Epithelial cell of proximal tubule (primary cell): Measurements from ENCODE around the gene CERS1. TPM values are rescaled to one million over a fixed set of nuclear protein-coding genes. Genes with fewer than 3 reads are reported as not detected.

Source experiments
- DNase-seq: peaks from one replicate; pipeline ENCODE4 v3.0.0-alpha.2; 2011; ENCODE audit warnings: low read depth
- H3K4me3 ChIP-seq: 2 replicates; pipeline ENCODE4 v1.5.1; 2011; ENCODE audit warnings: low read depth, mild to moderate bottlenecking, low read length
- total RNA-seq: library from RNA; depleted of rRNA; stranded (reverse); fragments of >200 nt; gene quantifications from 2 replicates; pipeline ENCODE4 v1.2.3, GENCODE V29; 2015
- TF ChIP-seq, protein P1 (sequence below): conservative IDR thresholded peaks from 2 replicates; pipeline ENCODE4 v1.5.1; 2012; ENCODE audit warnings: low read depth, mild to moderate bottlenecking, low read length

The CERS1 gene
- total RNA-seq, 1 donor from 2014 or later: 2.0 TPM

DNA sequence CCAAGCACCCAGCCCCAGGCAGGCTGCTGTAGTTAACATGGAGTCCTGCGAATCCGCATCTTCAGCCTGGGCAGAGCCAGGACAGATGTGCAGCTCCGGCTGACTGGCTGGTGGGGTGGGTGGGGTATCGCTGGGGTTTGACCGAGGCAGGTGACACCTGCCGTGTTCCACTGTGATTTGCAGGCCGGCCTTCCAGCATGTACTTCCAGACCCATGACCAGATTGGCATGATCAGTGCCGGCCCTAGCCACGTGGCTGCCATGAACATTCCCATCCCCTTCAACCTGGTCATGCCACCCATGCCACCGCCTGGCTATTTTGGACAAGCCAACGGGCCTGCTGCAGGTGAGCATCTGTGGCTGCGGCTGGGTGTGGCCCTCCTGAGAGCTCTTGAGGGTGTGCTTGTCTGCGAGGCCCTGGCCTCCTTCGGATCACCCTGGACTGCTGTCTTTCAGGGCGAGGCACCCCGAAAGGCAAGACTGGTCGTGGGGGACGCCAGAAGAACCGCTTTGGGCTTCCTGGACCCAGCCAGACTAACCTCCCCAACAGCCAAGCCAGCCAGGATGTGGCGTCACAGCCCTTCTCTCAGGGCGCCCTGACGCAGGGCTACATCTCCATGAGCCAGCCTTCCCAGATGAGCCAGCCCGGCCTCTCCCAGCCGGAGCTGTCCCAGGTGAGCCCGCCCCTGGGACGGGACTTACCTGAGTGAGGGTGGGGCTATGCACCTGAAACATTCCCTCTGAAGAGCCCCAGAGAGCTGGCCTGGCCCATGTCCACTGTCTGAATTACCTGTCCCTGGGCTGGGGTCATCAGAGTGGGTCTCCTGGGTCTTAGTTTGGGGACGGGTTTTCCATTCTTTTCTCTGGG lies 30.6 kb downstream of the CERS1 start:
- no peak overlapping the region for H3K4me3 ChIP-seq
- DNase-seq: no peak
- TF ChIP-seq, protein P1, sequence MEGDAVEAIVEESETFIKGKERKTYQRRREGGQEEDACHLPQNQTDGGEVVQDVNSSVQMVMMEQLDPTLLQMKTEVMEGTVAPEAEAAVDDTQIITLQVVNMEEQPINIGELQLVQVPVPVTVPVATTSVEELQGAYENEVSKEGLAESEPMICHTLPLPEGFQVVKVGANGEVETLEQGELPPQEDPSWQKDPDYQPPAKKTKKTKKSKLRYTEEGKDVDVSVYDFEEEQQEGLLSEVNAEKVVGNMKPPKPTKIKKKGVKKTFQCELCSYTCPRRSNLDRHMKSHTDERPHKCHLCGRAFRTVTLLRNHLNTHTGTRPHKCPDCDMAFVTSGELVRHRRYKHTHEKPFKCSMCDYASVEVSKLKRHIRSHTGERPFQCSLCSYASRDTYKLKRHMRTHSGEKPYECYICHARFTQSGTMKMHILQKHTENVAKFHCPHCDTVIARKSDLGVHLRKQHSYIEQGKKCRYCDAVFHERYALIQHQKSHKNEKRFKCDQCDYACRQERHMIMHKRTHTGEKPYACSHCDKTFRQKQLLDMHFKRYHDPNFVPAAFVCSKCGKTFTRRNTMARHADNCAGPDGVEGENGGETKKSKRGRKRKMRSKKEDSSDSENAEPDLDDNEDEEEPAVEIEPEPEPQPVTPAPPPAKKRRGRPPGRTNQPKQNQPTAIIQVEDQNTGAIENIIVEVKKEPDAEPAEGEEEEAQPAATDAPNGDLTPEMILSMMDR: no peak

DNA sequence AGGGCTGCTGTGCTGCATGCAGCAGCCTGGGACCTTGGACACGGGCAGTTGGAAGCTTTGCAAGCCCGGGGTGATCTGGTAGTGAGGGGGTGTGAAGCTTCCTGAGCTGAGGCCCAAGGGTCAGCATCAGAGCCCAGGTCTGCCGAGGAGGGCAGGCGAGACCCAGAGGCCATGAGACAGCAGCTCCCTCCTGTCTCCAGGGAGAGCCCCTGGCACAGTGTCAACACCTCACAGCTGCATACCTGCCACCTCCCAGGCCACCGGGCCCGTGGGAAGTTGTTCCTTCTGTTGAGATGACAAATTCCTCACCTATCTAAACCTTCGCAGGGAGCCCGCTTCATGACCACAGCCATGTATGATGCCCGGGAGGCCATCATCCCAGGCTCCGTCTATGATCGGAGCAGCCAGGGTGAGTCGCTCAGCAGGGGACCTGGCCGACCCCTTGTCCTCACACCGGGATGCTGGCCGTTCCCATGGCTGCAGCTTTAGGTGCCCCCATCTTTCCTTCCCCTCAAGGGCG lies 32.1 kb downstream of the CERS1 start:
- H3K4me3 ChIP-seq: no peak overlapping the region
- TF ChIP-seq, protein P1: no peak
- no peak for DNase-seq

DNA sequence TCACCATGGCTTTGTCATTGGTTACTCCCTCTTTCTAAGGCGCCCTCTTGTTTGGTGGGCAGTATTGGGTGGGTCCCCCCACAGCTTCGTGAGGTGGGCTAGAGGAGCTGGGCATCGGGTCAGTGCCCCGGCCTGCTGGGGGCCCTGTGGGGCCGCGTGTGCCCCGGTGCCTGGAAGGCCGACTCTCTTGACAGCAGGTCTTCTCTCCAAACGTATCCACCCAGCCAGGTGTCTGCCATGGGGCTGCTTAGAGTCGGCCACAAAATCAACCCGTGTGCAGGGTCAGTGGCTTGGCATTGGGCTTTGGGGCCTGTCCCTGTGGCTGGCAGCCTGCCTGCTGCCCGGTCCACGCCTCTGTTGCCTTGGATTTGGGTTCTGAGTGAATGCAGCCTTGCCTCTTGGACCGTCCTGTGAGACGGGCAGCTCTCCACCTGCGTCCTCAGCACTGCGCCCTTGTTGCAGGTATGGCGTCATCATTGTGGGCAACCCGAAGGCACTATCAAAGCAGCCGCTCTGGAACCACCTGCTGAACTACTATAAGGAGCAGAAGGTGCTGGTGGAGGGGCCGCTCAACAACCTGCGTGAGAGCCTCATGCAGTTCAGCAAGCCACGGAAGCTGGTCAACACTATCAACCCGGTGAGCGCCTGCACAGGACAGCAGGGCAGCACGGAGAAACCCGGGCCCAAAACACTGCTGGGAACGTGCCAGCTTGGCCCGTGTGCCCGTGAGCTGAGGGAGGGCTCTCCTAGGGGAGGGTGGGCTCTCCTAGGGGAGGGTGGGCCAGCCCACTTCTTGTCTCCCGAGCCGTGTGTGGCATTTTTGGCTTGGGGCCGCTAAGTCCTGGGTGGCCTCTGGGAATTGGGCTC lies 32.7 kb downstream of the CERS1 start:
- TF ChIP-seq, protein P1: no peak
- DNase-seq: no peak
- H3K4me3 ChIP-seq: no peak overlapping the region

DNA sequence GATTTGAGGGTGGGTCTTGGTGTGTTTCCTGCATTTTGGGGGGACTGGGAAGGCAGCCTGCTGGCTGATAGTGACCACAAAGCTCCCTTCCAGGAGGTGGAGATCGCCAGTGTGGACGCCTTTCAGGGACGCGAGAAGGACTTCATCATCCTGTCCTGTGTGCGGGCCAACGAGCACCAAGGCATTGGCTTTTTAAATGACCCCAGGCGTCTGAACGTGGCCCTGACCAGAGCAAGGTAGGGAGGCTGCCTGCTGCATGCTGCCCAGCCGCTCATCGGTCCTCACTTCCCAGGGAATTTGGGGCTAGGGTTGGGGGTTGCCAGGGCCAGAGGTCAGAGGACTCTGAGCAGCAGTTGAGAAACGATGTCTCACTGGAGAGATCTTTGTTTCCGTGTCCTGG lies 34.0 kb downstream of the CERS1 start:
- TF ChIP-seq, protein P1: no peak
- DNase-seq: no peak
- H3K4me3 ChIP-seq: no peak overlapping the region

DNA sequence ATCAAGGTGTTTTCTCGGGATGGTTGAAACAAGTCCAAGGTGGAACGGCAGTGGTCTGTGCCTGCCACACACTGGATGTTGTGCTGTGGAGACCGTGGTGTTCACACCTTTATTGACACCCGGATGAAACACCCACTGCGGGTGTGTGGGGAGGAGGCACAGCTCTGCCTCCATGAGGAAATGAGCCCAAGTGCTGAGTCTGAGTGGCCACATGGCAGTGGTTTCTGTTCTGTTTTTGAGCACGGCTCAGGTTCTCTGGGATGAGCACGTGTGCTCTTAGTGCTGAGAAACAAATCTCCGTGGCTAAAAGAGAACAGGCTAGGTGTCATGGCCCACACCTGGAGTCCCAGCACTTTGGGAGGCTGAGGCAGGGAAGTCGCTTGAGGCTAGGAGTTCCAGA lies 34.7 kb downstream of the CERS1 start:
- TF ChIP-seq, protein P1: no peak
- DNase-seq: no peak

DNA sequence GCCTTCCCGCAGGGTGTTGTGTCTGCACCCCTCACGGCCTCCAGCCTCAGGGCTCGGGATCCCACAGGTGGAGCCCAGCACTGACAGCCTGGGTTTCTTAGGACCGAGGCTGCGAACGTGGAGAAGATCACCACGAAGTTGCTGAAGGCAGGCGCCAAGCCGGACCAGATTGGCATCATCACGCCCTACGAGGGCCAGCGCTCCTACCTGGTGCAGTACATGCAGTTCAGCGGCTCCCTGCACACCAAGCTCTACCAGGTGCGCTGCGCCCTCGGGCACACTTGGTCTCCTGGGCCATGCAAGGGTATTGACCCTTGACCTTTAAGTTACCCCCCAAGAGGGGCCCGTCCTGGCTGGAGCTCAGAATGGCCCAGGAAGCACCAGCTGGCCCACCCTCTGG lies 35.2 kb downstream of the CERS1 start:
- TF ChIP-seq, protein P1: no peak
- no peak overlapping the region for H3K4me3 ChIP-seq

More for the DNA sequence above, 34.7 kb downstream of the CERS1 start:
- H3K4me3 ChIP-seq: no peak overlapping the region

More for the DNA sequence above, 35.2 kb downstream of the CERS1 start:
- no peak for DNase-seq
